ENCODE measurements around the gene SNX32.

Gene SNX32

DNA sequence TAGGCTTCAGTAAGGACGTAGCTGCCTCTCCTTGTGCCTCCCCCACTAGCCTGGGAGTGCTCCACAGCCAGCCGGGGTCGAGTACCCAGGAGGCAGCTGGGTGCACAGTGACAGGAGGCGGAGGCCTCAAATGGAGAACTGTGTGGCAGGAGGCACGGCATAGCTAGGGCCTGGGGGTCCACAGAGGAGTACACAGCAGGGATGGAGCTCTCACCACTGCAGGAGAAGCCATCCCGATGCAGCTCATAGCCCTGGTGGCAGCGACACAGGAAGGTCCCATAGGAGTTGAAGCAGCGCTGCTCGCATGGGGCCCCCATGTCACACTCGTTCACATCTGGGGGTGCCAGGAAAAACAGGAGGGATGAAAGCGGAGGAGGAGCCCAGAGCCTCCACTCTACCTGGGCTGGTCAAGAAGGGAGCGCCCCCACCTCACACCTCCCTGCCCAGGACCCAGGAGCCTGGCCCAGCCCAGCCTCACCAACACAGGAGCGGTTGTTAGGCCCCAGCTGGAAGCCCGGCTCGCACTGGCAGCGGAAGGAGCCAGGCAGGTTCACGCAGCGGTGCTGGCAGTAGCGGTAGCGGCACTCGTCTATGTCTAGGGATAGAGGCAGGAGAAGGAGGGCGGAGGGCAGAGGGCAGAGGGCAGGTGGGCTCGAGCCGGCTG lies 36.0 kb downstream of the SNX32 start:
- no peak for DNase-seq

DNA sequence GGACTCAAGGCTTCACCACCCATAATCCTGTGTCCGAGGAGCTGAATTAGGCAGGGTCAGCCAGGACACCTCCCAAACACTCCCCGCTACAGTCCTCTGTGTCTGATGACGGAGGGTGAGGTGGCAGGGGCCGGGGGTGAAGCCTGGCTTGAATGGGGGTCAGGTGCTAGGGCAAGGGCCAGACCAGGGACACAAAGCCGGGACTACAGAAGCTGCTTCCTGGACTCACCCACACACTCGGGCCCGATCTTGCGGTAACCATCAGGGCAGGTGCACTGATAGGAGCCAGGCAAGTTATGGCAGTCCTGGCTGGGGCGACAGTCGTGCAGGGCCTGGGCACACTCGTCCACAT lies 36.5 kb downstream of the SNX32 start:
- DNase-seq, result no peak

DNA sequence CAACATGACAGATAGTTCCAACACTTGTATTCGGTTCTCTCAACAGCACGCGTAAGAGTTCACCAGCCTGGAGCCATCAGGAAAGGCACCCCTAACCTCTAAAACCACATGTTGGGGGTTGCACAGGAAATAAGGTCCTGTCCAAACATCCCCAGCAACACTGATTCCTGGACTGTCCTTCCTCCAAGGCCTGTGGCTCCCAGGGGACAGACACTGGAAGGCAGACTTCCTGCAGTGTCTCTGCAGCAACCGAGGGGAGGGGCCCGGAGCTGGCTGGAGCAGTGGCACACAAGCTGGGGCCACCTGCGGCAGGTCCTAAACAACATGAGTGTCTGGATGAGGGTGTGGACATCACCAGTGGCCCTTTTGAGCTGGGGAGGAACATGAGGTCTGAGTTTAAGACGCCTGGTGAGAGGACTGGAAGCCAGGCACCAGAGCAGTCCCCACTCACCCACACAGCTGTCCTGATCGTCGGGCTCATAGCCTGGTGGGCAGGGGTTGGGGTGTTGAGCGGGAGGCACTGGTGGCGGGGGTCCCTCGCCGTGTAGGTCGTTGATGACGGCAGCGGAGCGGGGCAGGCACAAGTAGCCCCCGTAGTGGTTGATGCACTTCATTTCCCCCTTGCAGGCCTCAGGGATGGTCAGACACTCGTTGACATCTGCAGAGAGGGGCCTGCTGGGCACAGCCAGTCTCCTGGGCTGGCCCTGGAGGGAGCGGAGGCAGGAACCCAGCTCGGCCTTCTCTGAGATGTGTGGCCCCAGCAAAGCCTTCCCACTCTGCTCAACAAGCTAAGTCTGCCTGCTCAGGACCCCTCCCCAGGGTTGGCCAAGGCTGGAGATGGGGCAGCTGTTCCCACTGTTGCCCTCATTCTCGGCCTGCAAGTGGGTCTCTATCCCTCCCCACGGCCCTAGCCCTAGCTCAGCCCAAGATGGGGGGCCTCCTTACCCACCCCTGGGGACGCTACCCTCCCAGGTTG lies 37.2 kb downstream of the SNX32 start:
- peak; percentile 25 for DNase-seq

DNA sequence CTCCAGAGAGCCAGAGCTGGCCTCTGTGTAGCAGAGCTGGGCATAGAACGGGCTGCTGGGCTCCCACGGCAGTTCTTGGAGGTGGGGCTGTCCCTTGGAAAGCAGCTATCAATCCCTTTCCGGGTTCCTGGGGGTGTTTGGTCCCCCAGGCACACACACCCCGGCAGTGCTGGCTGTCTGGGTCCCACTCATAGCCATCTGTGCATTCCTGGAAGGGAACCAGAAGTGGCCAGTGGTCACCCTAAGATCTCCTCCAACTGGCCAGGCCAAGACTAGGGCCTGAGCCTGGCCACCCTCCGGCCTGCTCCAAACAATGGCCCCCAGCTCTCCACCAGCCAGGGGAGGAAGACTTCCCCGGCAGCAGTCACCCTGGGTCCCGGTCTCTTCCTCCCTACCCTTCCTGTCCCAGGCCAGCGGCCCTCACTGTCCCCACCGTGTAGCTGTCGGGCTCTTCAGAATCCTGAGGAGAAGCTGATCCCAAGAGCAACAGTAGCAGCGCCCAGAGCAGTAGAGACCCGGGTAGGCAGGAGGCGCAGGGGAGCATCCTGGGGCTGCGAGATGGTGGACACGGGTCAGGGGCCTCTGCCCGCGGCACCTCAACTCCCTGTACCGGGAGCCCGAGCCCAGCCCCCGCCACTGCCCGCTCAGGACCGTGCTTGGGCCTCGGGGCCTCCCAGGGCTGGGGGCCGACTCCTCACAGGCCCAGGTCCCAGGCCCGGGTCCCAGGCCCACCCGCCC lies 38.2 kb downstream of the SNX32 start:
- no peak for DNase-seq

DNA sequence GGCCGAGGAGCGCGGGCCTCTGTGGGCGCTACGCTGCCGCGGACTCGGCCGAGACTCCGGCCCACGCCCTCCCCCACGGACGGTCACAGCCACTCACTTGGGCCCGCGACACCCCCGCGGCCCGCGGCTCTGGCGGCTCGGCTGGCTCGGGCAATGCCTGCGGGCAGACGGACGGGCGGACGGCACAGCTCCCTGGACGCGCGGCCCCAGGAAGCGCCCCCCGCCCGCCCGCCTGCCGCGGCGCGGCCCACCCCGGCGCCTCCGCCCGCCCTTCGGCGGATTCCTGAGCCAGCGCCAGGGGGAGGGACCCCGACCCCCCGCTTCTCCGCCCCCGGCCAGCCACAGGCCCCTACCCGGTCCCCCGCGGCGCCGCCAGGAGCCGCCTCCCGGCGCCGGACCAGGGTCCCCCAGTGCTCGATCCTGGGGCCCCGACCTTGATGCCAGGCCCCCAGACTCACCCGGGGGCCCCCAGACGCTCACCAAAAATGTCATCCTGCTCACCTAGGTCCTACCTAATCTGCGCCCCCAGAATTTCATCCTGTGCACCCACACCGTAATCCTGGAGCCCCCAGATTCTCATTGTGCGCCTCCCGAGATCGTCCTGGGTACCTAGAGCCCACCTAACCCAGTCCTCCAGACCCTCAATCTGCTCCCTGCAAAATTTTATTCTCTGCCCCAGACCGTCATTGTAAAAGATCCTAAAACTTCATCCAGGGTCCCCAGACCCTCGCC lies 39.0 kb downstream of the SNX32 start, which contains the start of gene EFEMP2:
Gene EFEMP2 (minus strand): TSS at position 215 of the 732 bp plus-strand sequence. CDS start 446 bp downstream, outside the sequence.
- no peak for DNase-seq

DNA sequence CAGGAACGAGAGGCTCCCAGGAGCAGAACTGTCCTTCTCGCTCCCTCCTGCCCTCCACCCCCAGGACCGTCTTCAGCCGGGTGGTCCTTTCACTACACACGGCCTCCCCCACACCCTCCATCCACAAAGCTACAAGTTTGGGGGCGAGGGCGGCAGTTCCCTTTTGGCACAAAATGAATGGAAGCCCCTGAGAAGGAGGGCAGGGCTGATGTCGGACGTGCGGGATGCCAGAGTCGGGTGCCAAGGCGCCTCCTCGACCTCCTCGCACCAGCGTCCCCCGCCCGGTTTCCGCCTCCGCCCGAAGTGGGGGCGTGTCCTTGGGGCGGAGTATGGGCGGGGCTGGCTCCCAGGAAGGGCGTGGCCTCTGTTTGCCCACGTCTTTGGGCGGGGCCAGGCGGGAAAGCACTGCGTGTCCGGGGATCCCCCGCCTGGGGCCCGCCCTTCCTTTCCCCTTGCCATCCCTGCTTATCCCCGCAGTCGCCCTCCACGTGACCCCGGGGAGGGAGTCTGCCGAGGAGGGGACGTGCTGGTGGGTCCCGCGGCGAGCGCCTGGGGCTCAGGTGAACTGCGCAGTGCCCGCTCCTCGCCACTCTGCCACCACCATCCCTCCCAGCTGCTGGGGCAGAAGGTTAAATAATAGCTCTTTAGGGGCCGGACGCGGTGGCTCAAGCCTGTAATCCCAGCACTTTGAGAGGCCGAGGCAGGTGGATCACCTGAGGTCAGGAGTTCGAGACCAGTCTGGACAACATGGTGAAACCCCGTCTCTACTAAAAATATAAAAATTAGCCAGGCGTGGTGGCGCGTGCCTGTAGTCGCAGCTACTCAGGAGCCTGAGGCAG lies 39.8 kb downstream of the SNX32 start:
- DNase-seq, result peak; percentile 87

DNA sequence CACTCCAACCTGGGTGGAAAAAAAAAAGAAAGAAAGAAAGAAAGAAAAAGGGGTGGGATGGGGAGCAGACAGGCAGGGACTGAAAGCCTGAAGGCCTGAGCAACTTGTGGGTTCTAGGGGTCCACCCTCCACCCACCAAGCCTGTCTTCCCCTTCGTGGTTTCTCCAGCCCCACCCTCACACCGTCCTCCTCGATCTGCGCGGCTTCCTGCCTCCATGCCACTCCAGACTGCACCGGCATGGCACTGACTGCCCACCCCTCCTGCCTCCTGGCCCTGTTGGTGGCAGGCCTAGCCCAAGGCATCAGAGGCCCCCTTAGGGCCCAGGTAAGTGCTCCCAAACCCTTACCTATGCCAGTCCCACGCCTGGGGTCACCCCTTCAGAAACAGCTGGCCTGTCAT lies 45.9 kb downstream of the SNX32 start, which contains the start of gene CTSW:
Gene CTSW (plus strand): TSS at position 221 of the 400 bp plus-strand sequence. CDS start 18 bp downstream, at position 239.
- DNase-seq, result no peak

DNA sequence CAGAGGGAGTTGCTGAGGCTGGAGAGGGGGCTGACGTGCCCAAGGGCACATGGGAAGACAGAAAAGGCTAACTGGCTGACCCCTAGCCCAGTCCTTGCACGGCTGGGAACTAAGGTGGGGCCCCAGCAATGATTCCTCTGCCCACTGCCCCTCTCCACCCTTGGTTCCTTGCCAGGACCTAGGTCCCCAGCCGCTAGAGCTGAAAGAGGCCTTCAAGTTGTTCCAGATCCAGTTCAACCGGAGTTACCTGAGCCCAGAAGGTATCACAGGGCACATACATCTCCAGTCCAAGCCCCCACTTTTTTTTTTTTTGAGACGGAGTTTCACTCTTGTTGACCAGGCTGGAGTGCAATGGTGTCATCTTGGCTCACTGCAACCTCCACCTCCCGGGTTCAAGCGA lies 46.3 kb downstream of the SNX32 start:
- no peak for DNase-seq

DNA sequence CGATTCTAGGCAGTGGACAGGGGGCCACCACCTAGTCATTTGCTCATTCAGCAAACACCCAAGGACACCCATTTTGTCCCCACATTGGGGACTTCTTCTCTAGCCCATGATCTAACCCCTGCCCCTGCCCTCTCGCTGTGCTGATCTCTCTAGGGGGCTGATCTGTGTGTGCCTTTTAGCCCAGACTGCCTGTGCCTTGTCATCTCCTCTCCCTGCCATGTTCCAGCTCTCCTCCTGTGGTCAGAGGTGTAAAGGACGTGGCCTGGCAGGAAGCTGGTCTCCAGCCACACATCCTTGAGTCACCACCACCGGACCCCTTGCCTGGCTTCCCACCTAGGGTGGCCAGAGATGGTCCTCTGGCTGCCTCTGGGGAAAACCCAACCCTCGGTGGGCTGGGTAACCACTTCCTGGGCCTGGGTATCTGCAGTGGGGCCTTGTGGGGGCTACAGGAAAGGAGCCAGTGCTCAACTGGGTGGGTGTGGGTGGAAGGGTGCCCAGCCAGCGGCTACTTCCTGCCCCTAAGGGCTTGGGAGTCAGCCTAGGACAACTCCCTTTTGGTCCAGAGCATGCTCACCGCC lies 47.2 kb downstream of the SNX32 start:
- no peak for DNase-seq

DNA sequence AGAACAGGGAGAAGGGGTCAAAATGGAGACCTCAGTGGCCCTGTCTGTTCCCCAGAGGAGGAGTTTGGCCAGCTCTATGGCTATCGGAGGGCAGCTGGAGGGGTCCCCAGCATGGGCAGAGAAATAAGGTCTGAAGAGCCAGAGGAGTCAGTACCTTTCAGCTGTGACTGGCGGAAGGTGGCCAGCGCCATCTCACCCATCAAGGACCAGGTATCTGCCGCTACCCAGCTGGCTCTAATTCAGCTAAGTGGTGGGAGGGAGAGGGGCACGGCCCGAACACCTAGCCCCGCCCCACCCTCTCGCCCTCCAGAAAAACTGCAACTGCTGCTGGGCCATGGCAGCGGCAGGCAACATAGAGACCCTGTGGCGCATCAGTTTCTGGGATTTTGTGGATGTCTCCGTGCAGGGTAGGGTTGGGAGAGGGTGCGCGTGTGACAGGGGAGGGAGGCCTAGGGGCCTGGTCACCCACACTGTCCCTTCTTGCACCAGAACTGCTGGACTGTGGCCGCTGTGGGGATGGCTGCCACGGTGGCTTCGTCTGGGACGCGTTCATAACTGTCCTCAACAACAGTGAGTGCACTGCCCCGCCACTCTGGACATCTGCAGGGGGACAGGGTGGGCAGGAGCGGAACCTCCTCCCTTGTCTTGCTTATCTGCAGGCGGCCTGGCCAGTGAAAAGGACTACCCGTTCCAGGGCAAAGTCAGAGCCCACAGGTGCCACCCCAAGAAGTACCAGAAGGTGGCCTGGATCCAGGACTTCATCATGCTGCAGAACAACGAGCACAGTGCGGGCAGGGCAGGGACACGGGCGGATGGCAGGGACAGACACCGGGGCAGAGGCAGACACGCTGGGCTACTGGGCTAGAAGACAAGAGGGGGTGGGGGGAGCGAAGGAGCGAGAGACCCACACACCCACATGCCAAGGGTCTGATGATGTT lies 48.6 kb downstream of the SNX32 start:
- DNase-seq, result no peak

DNA sequence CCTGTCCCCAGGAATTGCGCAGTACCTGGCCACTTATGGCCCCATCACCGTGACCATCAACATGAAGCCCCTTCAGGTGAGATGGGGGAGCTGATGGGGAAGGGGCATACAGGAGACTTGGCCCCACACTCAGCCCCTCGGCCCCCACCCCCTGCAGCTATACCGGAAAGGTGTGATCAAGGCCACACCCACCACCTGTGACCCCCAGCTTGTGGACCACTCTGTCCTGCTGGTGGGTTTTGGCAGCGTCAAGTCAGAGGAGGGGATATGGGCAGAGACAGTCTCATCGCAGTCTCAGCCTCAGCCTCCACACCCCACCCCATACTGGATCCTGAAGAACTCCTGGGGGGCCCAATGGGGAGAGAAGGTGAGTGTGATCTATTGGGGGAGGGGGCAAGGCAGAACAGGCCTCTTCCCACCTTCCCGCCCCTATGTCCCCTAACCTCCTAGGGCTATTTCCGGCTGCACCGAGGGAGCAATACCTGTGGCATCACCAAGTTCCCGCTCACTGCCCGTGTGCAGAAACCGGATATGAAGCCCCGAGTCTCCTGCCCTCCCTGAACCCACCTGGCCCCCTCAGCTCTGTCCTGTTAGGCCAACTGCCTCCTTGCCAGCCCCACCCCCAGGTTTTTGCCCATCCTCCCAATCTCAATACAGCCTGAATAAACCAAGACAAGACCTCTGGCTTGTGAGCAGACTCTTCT lies 49.4 kb downstream of the SNX32 start:
- no peak for DNase-seq

DNA sequence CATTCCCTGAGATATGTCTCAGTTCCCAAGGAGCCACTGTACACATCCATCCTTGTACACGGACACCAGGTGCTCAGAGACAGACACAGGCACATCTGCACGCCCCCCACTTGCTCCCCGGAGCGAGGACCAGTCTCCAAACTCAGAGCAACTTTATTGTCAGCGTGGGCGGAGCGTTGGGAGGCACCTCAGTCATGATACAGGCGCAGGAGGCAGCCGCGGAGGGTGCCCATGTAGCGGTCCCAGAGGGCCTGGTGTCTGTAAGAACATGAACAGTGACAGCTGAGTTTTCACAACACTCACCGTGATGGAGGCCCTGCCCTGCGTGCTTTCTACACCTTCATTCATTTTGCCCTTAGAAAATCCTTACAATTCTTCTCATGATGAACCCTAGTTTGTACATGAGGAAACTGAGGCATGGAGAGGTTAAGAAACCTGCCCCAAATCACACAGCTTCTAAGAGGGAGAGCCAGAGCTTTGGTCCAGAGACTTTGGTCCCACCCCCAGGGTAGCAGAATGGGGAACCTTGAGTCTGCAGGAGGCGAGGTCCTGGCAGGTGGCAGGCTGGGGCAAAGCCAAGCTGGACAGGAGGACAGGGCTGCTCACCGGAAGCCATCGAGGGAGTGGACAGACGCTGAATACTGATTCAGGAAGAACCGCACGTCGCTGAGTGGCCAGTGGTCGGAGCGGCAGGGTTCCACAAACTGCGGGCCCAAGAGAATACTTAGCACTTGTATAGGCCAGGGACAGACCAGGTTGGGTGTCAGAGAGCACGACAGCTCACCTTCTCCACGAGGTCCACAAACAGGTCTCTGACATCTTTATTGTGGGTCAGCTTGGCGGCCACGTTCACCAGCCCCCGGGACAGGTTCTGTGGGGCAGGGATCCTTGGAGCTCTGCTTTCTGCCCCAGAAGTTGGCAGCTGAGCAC lies 50.3 kb downstream of the SNX32 start:
- DNase-seq, result no peak

DNA sequence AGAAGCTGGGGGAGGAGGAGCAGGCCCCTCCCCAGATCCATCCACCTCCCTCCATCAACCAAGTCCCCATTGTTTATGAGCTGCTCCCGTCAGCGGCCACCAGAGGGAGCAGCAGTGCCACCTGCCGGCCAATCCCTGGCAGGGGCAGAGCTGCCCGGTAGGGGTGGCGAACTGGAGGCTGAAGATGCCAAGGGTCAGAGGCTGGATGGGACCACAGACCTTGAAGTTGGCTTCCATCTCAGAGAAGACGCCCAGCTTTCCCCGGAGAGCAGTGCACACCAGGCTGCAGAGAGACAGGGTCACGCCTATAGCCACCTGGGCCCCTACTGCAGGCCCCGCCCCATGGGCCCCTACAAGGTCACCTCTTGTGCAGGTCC lies 50.9 kb downstream of the SNX32 start:
- peak; percentile 53 for DNase-seq

DNA sequence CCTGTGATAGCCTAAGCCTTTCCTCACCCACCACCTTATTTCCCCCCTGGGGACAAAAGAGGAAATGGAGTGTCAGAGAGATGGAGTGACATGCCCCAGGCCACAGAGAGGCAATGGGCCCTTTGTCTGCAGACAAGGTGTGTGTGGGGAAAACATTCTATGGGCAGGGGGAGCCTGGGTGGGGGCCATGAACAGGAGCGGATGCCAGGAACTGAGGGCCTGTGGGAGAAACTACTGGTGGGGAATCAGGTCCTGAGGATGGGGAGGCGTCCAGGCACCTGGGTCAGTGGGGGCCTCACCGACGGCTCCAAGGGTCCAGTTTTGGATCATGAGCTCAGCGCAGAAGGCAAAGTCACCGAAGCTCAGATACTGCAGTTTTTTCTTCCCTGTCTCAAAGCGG lies 51.5 kb downstream of the SNX32 start:
- DNase-seq, result no peak

DNA sequence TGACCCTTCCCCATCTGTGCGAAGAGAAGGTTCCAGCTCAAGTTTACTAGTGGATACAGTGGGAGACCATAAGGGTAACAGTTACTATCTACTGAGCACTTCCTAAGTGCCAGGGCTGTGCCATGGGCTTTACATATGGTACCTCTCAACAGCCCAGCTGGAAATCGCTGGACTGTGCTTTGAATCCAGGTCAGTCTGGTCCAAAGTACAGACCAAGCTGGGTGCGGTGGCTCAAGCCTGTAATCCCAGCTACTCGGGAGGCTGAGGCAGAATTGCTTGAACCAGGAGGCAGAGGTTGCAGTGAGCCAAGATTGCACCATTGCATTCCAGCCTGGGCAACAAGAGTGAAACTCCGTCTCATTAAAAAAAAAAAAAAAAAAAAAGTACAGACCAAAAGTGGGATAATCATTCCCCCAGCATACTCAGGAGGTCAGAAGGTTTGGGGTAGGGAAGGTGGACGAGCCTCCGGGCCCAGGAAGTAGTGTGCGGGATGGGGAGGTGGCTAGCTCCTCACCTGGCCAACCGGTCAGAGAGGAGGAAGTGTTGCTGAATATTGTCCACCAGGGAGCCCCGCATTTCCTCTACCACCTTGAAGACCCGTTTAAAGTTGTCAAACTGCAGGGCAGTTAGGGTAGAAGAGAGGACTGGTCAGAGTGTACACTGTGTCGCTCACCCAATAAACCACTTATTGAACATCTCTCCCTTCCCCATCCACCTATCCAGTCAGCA lies 52.2 kb downstream of the SNX32 start:
- DNase-seq, result no peak

DNA sequence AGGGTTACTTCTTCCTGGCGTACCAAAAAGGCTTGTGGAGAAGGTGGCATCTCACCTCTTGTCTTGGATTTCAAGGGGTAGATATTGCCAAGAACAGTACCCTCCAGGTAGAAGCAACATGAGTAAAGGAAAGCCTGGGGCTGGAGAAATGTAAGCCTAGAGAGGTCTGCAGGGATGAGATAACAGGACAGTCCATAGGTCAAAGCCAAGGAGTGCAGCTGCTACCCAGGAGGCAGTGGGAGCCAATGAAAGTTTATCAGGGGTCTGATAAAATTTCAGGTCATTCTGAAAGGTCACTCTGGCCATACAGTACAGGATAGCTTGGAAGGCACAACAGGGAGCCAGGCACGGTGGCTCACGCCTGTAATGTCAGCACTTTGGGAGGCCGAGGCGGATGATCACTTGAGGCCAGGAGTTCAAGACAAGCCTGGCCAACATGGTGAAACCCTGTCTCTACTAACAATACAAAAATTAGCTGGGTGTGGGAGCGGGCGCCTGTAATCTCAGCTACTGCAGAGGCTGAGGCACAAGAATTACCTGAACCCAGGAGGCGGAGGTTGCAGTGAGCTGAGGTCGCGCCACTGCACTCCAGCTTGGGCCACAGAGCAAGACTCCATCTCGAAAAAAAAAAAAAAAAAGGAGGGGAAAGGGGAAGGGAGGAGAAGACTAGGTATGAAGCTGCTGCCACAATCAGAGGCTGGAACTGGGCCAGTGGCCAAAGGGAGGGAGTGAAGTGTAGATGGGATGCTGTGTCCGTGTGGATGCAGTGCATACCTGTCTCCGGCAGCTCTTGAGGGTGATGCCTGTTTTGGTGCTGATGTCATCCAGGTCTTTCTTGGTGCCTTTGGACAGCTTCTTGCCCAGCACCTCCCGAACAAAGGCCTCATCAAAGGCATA lies 53.3 kb downstream of the SNX32 start:
- no peak for DNase-seq

All from NCI-H510A treated with DMSO at 0.1 percent for 48 hours (cell line).